GM12878 (cell line): Measurements from ENCODE around the gene SEC22C. TPM values are rescaled to one million over a fixed set of nuclear protein-coding genes. Genes with fewer than 3 reads are reported as not detected.
"Not testable (repeated sequence)": the region's sequence is repeated elsewhere in the genome, so short reads cannot be mapped to it uniquely, and the experiment has no call there.

Source experiments
- ATAC-seq: fragments of 200-7000 bp; cut with Tn5 transposase; 3 replicates; pipeline ENCODE4 v1.9.1; 2020; ENCODE audit warnings: mild to moderate bottlenecking, moderate library complexity
- BruUV-seq: library from RNA; stranded (reverse); fragments of 400-500 nt; replicated peaks from 2 replicates; lab custom pipeline; 2021; lab: Mats Ljungman, UMichigan
- CTCF ChIA-PET: fragments of 300-600 bp; sonication (Branson Sonifier 250); formaldehyde crosslinking; extraction: SDS; loops from one replicate; lab custom pipeline; 2021; ENCODE audit warnings: inconsistent platforms; lab: Yijun Ruan, JAX
- POLR2A ChIA-PET: fragments of 350-600 bp; formaldehyde crosslinking; extraction: SDS; loops from one replicate; lab custom pipeline; 2021; ENCODE audit warnings: inconsistent platforms; lab: Charles Lee
- RAD21 ChIA-PET: fragments of 300-600 bp; sonication (Branson Sonifier 250); formaldehyde crosslinking; loops from one replicate; lab custom pipeline; 2023; ENCODE audit warnings: antibody characterized with exemption; ENCODE audit not compliant: unreplicated experiment; lab: Charles Lee
- SMC1A ChIA-PET: fragments of 300-600 bp; sonication (Branson Sonifier 250); formaldehyde crosslinking; loops from one replicate; lab custom pipeline; 2023; ENCODE audit not compliant: unreplicated experiment, uncharacterized antibody; lab: Charles Lee
- DNase-seq: peaks from one replicate; pipeline ENCODE4 v3.0.0-alpha.2; 2011; ENCODE audit warnings: low read depth, low spot score
- FAIRE-seq: peaks from 3 replicates; lab custom pipeline; 2011; peaks lifted over from hg19 to GRCh38; lab: Jason Lieb, UNC
- H2AFZ ChIP-seq: 2 replicates; pipeline ENCODE4 v1.6.0; 2011; ENCODE audit warnings: low read depth, low read length, control low read depth; ENCODE audit not compliant: control insufficient read depth
- H3K27ac ChIP-seq: 2 replicates; pipeline ENCODE4 v1.5.1; 2011; ENCODE audit warnings: control low read depth; ENCODE audit not compliant: control insufficient read depth, insufficient read depth
- H3K27me3 ChIP-seq, 2 experiments: replicated peaks in 1 of 2; 2 replicates each; pipeline versions ENCODE4 v1.6.0 to v1.6.1; 2011; ENCODE audit warnings: low read length in 1 of 2; ENCODE audit not compliant: control insufficient read depth in 2 of 2, insufficient read depth in 2 of 2
- H3K36me3 ChIP-seq, 2 experiments: 2 replicates each; pipeline ENCODE4 v1.5.1; 2011; ENCODE audit warnings: low read length in 1 of 2; ENCODE audit not compliant: control insufficient read depth in 2 of 2, insufficient read depth in 2 of 2
- H3K4me1 ChIP-seq: 2 replicates; pipeline ENCODE4 v1.6.1; 2011; ENCODE audit warnings: mild to moderate bottlenecking, low read length, moderate library complexity, mixed read lengths; ENCODE audit not compliant: control insufficient read depth, insufficient read depth
- H3K4me2 ChIP-seq: 2 replicates; pipeline ENCODE4 v1.6.0; 2011; ENCODE audit warnings: control low read depth; ENCODE audit not compliant: control insufficient read depth, insufficient read depth
- H3K4me3 ChIP-seq: fragments of 200-600 bp; sonication (generic); 2 replicates; pipeline ENCODE4 v1.5.1; 2016
- H3K79me2 ChIP-seq: 2 replicates; pipeline ENCODE4 v1.6.0; 2011; ENCODE audit warnings: low read length; ENCODE audit not compliant: control insufficient read depth, insufficient read depth
- H3K9ac ChIP-seq: 2 replicates; pipeline ENCODE4 v1.8.0; 2011; ENCODE audit warnings: low read length, control low read depth, mixed read lengths; ENCODE audit not compliant: control insufficient read depth, insufficient read depth
- H3K9me3 ChIP-seq: replicated peaks from 3 replicates; pipeline ENCODE4 v1.5.1; 2011; ENCODE audit warnings: mild to moderate bottlenecking, low read length; ENCODE audit not compliant: control insufficient read depth, insufficient read depth
- H4K20me1 ChIP-seq: 2 replicates; pipeline ENCODE4 v1.6.0; 2011; ENCODE audit not compliant: control insufficient read depth, insufficient read depth
- CHD1 ChIP-seq: IDR thresholded peaks from 2 replicates; pipeline ENCODE4 v1.6.1; 2012; ENCODE audit warnings: low read depth, low read length, improper control_type of control experiment
- HDAC6 ChIP-seq: fragments of 200-600 bp; sonication (generic); IDR thresholded peaks from one replicate; pipeline ENCODE4 v1.8.0; 2017; ENCODE audit warnings: antibody characterized with exemption; ENCODE audit not compliant: unreplicated experiment
- JUNB ChIP-seq: IDR thresholded peaks from 2 replicates; pipeline ENCODE4 v1.6.1; 2016; ENCODE audit warnings: antibody characterized with exemption, mild to moderate bottlenecking
- MYC ChIP-seq: IDR thresholded peaks from 2 replicates; pipeline ENCODE4 v1.6.1; 2011; ENCODE audit warnings: mild to moderate bottlenecking, low read length, moderate library complexity, inconsistent platforms; ENCODE audit not compliant: insufficient read depth, insufficient replicate concordance, insufficient read length, severe bottlenecking
- NFXL1 ChIP-seq: fragments of 450-650 bp; IDR thresholded peaks from 2 replicates; pipeline ENCODE4 v1.6.1; 2017; ENCODE audit warnings: antibody characterized with exemption, mild to moderate bottlenecking, borderline replicate concordance
- POLR2AphosphoS2 ChIP-seq: IDR thresholded peaks from 2 replicates; pipeline ENCODE4 v1.6.1; 2011; ENCODE audit warnings: low read depth, mild to moderate bottlenecking, low read length, improper control_type of control experiment, moderate library complexity
- SIX5 ChIP-seq: IDR thresholded peaks from 2 replicates; pipeline ENCODE4 v1.6.1; 2011; ENCODE audit warnings: mild to moderate bottlenecking, low read depth, low read length, moderate library complexity; ENCODE audit not compliant: severe bottlenecking
- SMC3 ChIP-seq: IDR thresholded peaks from 2 replicates; pipeline ENCODE4 v1.6.1; 2011; ENCODE audit warnings: low read length, improper control_type of control experiment, borderline replicate concordance
- WGBS: methylation state at CpG from one replicate; pipeline ENCODE4 v1.1.6; 2016; ENCODE audit warnings: low lambda C conversion rate; ENCODE audit not compliant: insufficient replicate concordance, insufficient coverage; ENCODE audit errors: missing lambda C conversion rate; 5-methylcytosine and 5-hydroxymethylcytosine counted together
- in situ Hi-C: fragments of 300-500 bp; cut with MboI; formaldehyde crosslinking; loops from 9 replicates; pipeline ENCODE4 v1.14.3; 2018; ENCODE audit warnings: mixed read lengths
- intact Hi-C: fragments of 100-400 bp; cut with micrococcal nuclease; formaldehyde crosslinking; loops from one replicate; pipeline ENCODE4 v1.14.2; 2022; ENCODE audit not compliant: unreplicated experiment
- polyA plus RNA-seq, 11 experiments: library from polyadenylated mRNA; depleted of rRNA in 4 of 11; unstranded in 6 of 11; stranded (reverse) in 5 of 11; fragments of >200 nt; fragmentation: Nextera tagmentation in 4 of 11; fragmentation: Illumina TruSeq in 1 of 11; extraction: Ambion mirVana in 4 of 11; extraction: Trizol in 1 of 11; gene quantifications; 1 replicate in 1 of 11; 2 replicates in 10 of 11; pipeline versions ENCODE4 v1.2.1 to v1.2.3, GENCODE V29; 2011 to 2016; ENCODE audit warnings: inconsistent platforms in 2 of 11, missing spikeins in 2 of 11, low read depth in 1 of 11
- total RNA-seq, 4 experiments: library from RNA; depleted of rRNA in 3 of 4; stranded (reverse); fragments of >200 nt in 3 of 4; fragmentation: Illumina TruSeq in 1 of 4; extraction: Trizol in 1 of 4; gene quantifications; 2 replicates each; pipeline versions ENCODE4 v1.2.1 to v1.2.3, GENCODE V29; 2013 to 2021
- TF ChIP-seq, protein P1 (sequence below): IDR thresholded peaks from 2 replicates; pipeline ENCODE4 v1.6.1; 2012; ENCODE audit warnings: low read depth, low read length, improper control_type of control experiment
- TF ChIP-seq, protein P2 (sequence below): fragments of 450-650 bp; IDR thresholded peaks from 2 replicates; pipeline ENCODE4 v1.6.1; 2018; ENCODE audit warnings: borderline replicate concordance, mild to moderate bottlenecking; ENCODE audit not compliant: partially characterized antibody

The SEC22C gene
- total and polyA plus RNA-seq, 10 of the 15 experiments (the other 5 are each of a cell fraction or from before 2014, with no cell fraction given) = 15.6 to 47.0 (median 39.1) TPM

DNA sequence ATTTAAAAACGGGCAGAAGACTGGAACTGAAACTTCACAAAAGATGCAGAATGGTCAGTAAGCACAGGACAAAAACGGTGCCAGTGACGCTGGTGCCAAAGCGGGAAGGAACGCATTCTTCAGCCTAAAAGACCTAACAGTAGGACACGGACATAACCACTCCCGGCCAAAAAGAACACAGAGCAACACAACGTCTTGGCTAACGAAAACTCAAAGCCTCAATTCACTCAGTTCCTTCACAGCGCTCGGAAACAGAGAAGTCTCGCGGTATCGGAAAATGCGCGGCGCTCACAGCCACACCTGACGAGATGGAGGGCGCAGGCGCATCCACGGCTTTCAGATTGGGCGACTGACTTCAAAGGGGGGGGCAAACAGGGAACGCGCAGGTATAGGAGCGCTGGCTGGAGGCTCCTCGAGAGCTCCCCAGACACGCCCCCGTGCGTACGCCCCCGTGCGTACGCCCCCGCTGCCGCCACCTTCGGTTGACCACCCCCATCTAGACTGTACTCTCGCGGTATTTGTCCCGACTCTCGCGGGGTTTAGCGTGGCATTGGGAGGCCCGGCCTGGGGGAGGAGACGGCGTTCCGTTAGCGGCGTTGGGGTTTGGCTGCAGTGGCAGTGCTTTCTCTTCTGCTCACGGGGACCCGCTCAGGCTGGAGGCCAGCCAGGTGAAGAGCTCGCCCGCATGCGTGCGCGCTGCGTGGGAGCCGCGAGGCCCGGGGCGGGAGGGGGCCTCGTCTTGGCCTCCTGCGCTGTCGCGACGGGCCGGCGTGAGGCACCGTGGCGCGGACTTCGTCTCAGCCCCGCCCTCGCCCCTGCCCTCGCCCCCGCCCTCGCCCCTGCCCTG lies 18.6 kb upstream of the SEC22C start, which contains the start of gene NKTR (continued):
- TF ChIP-seq, protein P1, sequence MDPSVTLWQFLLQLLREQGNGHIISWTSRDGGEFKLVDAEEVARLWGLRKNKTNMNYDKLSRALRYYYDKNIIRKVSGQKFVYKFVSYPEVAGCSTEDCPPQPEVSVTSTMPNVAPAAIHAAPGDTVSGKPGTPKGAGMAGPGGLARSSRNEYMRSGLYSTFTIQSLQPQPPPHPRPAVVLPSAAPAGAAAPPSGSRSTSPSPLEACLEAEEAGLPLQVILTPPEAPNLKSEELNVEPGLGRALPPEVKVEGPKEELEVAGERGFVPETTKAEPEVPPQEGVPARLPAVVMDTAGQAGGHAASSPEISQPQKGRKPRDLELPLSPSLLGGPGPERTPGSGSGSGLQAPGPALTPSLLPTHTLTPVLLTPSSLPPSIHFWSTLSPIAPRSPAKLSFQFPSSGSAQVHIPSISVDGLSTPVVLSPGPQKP = no peak
- TF ChIP-seq SMC3 (no peak), MYC (peak; percentile 28), NFXL1 (no peak), SIX5 (no peak), HDAC6 (no peak), CHD1 (no peak; the same call in 1 of the 2 replicates), JUNB (no peak), POLR2AphosphoS2 (peak; percentile 94)
- TF ChIP-seq, protein P2, sequence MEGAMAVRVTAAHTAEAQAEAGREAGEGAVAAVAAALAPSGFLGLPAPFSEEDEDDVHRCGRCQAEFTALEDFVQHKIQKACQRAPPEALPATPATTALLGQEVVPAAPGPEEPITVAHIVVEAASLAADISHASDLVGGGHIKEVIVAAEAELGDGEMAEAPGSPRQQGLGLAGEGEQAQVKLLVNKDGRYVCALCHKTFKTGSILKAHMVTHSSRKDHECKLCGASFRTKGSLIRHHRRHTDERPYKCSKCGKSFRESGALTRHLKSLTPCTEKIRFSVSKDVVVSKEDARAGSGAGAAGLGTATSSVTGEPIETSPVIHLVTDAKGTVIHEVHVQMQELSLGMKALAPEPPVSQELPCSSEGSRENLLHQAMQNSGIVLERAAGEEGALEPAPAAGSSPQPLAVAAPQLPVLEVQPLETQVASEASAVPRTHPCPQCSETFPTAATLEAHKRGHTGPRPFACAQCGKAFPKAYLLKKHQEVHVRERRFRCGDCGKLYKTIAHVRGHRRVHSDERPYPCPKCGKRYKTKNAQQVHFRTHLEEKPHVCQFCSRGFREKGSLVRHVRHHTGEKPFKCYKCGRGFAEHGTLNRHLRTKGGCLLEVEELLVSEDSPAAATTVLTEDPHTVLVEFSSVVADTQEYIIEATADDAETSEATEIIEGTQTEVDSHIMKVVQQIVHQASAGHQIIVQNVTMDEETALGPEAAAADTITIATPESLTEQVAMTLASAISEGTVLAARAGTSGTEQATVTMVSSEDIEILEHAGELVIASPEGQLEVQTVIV = no peak

DNA sequence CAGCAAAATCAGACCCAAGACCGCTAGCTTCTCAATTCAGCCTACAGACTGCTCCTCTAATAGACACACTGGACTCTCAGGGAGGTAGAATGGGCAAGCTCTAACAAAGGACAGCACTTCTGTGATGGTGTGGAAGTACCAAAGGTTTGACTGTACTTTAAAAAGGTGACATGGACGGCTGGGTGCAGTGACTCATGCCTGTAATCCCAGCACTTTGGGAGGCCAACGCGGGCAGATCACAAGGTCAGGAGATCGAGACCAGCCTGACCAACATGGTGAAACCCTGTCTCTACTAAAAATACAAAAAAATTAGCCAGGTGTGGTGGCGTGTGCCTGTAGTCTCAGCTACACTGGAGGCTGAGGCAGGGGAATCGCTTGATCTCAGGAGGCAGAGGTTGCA lies 15.3 kb upstream of the SEC22C start:
- BruUV-seq, ATAC-seq, H3K4me3 ChIP-seq, SMC1A ChIA-PET, H3K9ac ChIP-seq, H3K27ac ChIP-seq, H2AFZ ChIP-seq, H4K20me1 ChIP-seq, H3K4me2 ChIP-seq, intact Hi-C loops, DNase-seq, in situ Hi-C loops, H3K9me3 ChIP-seq, H3K4me1 ChIP-seq, FAIRE-seq, H3K27me3 ChIP-seq: not testable (repeated sequence)
- ChIA-PET POLR2A (interaction anchor here (1.7 kb wide), 1 partner anchor 15 kb away, joined by 7 read pairs; the partner anchor contains the start of gene SEC22C), CTCF (interaction anchor here (0.7 to 1.1 kb wide), 3 partner anchors 14 to 112 kb away, joined by 3 to 7 read pairs (median 3); no protein-coding TSS in a partner anchor), RAD21 (interaction anchor here (0.7 to 0.8 kb wide), 2 partner anchors 11 to 39 kb away, joined by 3 to 4 read pairs; no protein-coding TSS in a partner anchor)
- Histone ChIP-seq H3K36me3 (peaks cover 0 to 12% of the 10 kb centered on the region in 2 experiments; a peak in 1 of 4 replicates), H3K79me2 (peaks cover 37% of the 10 kb centered on the region)
- WGBS = over 99% methylated on average over 7 of the region's 7 CpGs
